NCI-H146 (cell line): ENCODE results near the gene CLDN2.
"Not testable (repeated sequence)": the region's sequence is repeated elsewhere in the genome, so short reads cannot be mapped to it uniquely, and the experiment has no call there.

Experiments
- DNase-seq: peaks from one replicate; lab custom pipeline; 2025; lab: John Stamatoyannopoulos, UW

The CLDN2 gene, protein sequence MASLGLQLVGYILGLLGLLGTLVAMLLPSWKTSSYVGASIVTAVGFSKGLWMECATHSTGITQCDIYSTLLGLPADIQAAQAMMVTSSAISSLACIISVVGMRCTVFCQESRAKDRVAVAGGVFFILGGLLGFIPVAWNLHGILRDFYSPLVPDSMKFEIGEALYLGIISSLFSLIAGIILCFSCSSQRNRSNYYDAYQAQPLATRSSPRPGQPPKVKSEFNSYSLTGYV

DNA sequence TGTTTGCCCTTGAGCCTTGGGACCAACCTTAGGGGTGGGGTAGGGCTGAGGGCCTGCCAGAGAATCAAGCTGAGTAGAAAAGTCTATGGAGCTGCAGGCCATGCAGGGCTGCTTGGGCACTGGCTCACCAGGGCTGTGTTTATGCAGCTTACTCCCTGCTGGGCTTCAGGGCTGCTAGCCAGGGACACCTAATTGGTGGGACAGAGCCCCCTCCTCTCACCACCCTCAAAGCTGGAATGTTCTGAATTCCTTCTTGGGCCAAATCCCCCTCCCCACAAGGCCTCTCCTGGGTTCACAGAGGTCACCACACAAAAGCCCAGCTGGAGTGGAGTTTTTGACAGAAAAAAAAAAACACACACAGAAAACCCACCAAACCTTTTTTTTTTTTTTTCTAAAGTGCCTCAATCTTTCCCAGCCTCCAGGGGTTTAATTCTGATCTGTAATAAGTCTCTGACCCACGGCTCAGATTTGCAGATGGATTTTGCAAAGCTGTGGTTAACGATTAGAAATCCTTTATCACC, at the start of gene CLDN2:
CLDN2 (plus strand) TSS at position 471 of the 521 bp plus-strand sequence. CDS start 7,827 bp downstream, outside the sequence.
- DNase-seq, result no peak

DNA sequence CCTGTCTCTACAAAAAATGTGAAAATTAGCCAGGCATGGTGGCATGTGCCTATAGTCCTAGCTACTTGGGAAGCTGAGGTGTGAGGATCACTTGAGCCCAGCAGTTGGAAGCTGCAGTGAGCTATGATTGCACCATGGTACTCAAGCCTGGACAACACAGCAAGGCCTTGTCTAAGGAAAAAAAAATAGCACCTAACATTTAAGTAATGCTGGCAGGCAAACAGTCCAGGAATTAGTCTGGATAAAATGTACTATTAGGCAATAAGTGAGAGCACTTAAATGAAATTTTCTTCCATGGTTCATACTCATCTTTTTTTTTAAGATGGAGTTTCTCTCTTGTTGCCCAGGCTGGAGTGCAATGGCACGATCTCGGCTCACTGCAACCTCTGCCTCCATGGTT, 47.4 kb upstream of the CLDN2 start:
- not testable (repeated sequence) for DNase-seq

DNA sequence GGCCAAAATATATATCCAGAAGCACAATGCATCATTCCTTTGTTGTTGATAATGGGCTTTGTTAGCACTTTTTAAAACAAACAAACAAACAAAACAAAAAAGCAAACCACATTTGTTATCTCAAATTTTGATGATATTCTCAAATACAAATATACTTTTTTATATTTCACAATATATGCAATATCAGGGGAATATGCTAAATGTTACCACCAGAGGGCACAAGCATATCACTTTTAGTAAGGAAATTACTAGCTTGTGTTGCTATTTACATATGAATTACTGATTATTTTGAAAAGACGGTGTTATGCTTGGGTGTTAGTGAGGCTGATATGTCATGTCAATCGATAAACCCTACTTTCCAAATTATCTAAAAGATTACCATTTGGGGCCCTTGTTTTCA, 46.1 kb upstream of the CLDN2 start:
- peak; percentile 2 for DNase-seq

DNA sequence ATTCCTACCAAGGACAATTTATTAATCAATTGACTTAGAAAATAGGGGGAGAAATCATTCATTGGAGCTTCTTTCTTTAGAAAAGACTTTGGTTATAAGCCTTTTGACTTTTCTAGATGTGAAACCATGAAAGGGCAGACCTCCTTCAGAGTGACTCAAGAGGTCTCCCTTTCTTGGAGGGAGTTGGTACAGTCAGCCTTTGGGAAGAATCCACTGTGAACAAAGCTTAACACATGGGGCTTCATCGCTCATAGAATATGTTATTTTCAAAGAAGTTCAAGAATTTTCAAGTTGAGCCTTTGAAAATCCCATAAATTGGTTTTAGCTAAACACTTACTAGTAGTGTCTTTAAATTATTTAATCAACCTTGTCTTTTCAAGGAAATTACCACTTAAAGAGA, 45.1 kb upstream of the CLDN2 start:
- no peak for DNase-seq

DNA sequence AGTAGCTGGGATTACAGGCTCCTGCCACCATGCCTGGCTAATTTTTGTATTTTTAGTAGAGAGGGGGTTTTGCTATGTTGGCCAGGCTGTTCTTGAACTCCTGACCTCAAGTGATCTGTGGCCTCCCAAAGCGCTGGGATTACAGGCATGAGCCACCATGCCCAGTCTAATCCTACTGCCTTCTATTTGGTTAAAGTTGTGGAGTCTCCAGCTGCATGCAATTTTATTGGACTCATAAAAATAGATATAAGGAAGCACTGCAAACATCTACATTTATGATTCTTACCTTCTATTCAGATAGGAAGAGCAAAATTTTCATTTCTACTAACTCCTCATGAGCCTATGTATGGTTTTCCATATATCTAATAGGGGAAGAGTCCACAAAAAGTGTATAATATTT, 30.7 kb upstream of the CLDN2 start:
- DNase-seq, result no peak

DNA sequence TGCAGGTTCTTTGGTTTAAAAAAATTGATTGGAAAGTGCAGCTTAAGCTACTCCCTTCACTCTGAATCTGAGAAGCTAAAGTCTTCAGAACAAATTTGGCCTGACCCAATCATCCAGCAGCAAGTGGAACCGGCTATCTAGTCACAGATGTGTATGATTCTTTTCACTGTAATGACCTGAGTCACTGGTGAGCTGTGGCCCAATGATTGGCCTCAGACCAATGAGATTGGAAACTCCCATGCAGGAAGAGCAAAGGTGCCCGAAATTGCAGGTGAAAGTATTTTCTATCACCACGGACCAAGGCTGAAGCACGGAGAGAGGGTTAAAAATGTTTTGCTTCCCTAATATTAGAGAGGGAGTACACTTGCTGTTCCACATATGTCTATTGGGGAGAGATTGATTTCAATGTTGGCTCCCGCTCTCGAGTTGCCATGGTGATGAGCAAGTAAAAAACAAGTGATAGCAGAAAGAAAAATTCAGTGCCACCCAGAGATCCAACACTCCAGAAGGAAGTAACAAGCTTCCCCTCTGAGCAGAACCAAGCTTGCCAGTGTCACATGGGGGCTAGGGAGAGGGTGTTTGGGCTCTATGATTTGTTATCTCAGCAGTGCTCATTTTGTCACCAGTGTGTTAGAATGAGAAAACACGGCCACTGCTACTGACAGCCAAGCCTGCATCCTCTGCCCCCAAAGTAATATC, 28.3 kb upstream of the CLDN2 start:
- DNase-seq, result no peak

DNA sequence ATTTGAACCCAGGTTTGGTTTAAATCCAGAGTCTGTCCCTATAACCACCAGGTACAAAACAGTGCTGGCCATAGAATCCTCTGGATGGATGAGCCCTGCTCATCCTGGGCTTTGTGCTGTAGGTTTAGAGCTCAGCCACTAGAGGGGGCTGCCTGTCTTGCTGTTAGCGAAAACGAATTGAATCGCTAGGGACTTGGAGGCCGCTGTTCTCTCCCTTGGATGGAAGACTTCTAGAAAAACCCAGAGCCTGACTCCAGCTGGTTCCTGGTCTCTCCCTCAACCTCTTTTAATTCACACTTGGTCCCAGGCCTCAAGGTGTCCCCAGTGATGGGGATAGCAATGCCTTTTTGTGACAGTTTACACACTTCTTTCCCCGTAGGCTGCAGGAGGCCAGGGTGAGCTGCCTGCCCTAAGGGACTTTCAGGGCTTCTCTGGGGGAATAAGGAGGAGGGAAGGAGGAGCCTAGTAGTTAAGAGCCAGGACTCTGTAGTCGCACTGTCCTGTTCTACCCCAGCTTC, 25.8 kb upstream of the CLDN2 start:
- DNase-seq, result peak; percentile 48

DNA sequence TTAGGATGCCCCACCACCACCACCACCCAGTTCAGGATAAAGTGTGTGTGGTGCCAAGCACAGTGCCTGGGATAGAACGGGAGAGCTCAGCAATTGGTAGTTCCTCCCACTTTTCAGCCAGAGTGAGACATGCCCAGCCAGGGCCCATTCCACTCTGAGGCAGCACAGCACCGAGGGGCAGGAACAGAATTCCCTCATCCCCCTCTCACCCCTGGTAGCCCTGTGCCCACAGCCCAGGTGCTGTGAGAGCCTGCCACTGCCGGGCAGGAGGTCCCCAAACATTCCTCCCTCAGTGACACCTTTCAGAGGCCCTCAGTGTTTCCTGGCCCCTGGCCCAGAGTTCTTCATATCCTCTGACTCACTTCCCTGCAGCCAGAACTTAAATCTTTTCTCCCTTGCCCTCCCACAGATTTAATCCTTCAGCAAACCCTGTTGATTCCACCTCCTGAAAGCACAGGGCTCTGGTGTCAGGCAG, 25.2 kb upstream of the CLDN2 start:
- DNase-seq, result no peak

DNA sequence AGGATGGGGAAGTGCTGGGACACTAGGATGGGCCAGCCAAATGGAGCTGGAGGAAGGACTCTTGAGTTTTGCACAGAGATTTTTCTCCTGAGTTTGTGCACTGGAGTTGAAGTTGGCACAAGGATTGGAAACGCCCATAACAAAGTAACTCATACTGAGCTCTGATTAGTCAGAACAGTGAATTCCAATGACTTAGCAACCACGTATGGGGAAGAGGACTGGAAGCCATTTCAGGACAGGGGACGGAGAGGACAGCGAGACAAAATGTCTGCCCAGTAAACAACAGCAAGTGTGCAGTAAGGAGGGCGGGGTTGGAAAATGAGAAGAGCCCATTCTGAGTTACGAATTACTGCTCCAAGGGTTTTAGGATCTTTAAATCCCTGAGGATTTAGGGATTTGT, 22.9 kb upstream of the CLDN2 start:
- DNase-seq, result no peak

DNA sequence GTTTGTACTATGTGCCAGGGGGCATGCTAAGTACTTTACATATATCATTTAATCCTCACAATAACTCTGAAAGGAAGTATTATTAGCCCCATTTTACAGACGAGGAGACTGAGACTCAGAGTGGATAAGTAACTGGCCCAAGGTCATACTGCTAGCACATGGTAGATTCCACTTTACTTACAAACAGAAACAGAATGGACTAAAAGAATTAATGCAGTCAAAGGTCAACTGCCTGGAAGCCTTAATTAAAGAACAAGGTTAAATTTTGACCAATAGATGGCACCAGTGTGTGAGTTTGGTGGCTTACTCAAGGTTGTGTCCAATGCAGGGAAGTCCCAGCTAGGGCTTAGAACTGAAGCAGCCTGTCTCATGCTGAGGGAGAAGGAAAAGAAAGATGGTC, 21.7 kb upstream of the CLDN2 start:
- no peak for DNase-seq

DNA sequence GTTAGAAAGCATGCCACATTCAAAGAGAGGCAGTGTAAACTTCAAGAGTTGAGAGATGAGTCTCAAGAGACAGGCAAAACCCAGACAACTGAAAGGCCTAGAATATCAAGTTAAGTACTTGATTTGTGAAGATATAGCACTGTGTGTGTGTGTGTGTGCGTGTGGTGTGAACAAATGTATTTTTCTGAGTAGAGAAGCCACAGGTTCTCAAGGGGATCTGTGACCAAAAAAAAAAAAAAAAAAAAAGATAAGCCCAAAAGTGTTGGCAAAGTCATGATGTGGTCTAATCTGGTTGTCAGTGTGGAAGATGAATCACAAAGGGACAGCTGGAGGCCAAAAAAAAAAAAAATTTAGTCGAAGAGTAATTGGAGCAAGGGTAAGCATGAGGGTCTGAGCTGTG, 20.9 kb upstream of the CLDN2 start:
- no peak for DNase-seq

DNA sequence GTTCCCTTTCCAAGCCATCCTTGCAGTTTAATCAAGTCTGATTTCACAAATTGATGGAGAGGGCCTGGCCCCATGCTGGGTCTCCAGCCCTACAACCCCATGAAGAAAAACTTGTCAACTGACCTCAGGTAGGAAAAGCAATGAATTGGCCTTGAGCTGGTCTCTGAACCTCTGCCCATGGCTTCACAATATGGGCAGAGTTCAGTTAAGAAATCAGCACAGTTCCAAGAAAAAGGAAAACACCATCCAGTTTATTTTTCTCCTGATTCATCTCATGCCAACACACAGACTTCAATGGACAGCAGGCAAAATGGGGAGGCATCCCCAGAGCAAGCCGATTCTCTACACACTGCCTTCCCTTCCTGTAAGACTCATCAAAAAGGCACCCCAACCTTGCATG, 20.4 kb upstream of the CLDN2 start:
- DNase-seq, result no peak

DNA sequence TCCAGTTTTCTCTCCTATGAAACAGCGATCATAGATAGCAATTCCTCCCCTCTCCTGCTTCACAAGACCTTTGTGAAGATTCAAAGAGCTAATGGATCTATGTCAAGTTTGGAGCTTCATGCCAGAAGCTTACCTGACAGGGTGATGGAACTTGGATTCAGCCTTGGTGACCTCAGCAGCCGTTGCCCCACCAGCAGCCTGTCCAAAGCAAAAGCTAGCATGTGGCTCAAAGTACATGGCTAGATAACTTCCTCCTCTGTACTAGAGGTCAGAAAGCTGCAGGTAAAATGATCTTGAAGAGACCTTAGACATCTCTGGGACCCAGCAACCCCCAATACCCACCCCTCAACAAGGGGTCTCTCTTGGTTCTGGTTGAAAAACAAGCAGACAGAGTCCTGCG, 18.9 kb upstream of the CLDN2 start:
- DNase-seq, result no peak

DNA sequence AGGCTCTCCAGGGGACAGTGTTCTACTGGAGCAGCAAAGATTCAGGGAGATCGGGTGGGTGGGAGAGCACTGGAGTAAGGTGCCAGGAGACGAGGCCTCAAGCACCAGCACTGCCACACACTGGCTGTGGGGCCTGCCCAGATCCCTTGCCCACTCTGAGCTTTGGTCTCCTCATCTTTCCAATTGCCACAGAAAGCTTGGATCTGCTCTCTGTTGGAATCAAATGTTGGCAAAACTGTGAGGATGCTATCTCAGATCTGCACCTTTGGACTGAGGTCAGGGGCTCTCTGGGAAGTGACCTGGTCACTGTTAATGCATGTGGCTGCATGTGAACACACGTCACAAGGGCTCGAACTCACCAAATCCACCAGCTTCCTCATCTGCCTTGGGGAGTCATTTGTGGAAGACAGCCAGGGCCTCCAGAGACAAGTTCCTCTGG, 18.4 kb upstream of the CLDN2 start:
- DNase-seq, result no peak

DNA sequence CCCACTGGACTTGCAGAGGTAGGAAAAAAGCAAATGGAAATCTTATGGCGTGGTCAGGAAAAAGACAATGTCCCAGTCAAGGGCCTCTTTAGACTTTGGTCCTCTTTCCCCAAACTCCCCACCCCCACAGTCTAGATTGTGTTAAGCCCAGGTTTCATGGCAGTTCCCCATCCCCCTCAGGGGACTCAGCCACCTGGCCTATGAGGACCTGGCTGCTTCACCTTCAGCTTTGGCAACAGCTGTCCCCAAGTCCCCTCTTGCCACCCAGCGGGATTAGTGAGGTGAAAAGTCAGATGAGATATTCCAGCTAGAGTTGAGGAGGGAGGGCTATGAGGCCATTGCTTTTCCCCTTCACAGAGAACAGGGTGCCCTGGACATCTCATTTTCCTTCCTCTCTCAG, 17.5 kb upstream of the CLDN2 start:
- DNase-seq, result no peak

DNA sequence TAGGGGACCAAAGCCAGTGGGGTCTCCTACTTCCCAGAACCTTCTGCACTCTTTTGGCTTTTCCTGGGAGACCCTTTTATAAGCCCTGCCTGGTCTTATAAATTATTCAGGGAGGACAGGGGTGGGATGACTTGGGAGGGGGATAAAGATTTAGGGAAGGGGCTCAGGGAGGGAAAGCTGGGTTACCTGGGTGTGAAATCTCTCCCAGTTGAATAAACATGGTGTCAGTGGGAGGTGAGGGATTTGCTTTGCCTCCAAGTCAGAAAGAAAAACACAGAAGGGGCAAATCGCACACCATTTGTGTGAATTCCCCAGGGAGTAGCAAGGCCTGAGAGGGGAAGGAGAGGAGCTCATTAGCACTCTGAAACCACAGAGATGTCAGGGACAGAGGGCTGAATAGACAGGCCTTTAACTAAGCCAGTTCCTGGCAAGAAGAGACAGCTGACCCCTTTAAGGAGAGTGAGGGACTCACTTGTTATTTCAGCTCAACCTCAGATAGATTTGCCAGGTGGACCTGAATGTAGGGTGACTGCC, 16.8 kb upstream of the CLDN2 start, which contains the start of gene RIPPLY1:
RIPPLY1 (minus strand) TSS at position 51 of the 534 bp plus-strand sequence. CDS start 54 bp downstream, outside the sequence.
- DNase-seq, result no peak

DNA sequence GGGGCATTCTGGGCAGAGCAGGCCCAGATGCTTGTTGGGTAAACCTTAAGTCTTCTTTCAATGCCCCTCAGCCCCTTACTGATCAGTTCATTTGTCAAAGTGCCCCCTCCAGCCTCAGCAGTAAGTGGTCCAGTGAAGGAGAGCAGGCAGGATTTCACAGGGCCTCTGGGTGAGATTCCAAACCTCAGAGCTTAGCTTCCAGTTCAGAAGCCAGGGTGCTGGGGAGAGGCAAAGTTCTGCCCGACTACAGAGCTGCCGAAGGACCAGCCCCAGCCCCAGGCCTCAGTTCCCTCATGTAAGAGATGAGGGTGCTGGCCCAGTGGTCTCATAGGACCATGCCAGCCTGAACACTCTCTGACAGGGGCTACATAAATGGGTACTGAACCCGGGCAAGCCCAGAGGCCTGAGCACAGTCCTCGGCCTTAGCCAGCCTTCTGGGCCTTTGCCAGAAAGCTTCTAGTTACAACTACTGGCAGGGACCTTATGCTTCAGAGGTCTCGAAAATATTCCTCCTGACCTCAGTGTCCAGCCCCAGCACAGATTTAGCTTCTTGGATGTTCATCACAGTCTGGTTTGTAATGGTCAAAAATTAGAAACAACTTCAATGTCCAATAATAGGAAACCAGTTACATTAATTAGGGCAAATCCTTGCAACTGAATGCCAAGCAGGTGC, 16.2 kb upstream of the CLDN2 start:
- no peak for DNase-seq

DNA sequence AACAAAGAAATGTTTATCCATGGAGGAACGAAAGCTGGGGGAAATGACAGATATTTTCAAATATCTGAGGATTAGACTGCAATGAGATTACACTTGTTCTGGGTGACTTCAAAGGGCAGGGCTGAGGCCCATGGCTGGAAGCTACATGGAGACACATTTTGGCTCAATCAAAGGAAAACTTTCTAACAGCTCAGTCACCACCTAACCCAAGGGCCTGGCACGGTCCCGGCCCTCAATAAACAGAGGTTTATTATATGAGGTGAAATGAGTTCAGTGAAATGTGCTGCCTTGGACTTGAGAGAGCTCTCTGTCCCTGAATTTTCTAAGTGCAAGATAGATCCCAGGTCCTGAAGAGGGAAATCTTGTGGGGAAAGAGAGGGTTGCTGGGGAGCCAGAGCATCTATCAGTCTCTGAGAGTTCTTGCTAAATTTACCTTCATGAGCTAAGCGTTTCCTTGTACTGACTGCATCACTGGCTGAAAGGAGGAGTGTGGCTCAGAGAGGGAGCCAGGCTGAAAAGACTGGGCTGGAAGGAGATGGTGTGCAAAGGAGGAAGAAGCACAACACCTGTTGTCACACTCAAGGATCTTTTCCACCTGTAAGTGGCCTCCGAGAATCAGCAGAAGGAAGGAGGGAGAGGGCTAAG, 15.0 kb upstream of the CLDN2 start:
- no peak for DNase-seq

DNA sequence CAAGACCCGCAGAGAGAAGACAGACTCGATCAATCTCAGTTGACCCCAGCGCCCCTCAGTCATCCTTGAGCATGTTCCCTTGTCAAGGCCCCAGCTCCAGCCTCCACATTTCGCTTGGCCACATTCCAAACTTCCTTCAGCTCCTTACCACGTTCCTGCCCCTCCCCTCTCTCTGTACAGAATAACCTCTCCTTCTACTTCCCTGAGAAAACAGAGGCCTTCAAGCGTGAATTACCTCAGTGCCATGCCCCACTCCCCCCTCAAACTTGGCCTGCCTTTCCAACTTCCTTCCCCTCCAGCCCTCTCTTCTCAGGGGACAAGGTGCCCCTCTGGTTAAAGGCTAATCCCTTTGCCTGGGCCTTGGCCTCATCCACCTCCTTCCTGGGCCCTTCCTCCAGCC, 13.8 kb upstream of the CLDN2 start:
- no peak for DNase-seq

DNA sequence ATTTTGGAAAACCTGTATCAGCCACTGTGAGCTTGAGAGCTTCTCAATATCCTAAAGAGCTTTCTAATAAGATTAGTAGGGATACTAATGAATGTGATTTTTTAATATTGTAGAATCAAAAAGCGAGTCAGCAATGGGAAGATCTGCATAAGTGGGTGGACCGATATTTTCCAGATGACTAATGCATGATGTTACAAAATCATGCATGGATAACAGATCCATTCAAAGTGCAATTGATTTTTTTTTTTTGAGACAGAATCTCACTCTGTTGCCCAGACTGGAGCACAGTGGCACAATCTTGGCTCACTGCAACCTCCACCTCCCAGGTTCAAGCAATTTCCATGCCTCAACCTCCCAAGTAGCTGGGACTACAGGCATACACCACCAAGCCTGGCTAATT, 7.3 kb upstream of the CLDN2 start:
- no peak for DNase-seq

DNA sequence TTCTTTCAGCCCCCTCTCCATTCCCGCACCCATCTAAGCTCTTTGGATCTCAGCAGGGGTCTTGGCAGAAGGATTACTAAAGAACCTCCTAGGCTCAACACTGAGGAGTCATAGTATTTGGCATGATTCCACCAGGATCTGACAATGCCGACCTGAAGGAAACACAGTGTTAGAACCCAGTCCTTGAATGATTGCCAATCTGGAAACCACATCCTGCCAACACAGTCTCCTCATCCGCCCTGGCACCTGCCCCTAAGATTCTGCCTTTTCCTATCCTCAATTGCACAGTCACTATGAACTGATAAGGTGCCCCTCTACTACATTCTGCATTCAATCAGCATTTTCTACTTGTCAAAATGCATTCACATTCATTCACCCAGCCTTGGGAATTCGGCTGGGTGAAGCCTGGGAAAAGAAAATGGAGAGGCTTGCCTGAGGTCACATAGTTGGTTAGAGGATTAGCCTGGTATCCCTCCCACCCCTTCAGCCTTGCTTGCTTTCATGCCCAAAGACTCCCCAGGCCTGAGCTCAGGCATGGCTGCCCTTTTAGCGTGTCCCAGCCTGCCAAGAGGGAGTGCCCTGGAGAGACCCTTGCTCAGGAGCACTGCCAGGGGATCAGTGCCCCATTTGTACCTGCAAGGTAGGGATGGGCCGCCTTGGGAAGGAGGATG, 2.2 kb upstream of the CLDN2 start:
- DNase-seq, result no peak
